Activated effector memory CD4-positive, alpha-beta T cell treated with Interleukin-2 at 50 U/mL for 16 hours (primary cell): ENCODE results near the gene CAMTA1.

ENCODE experiments used
- DNase-seq: peaks from one replicate; pipeline ENCODE4 v3.0.0-alpha.2; 2020

Gene CAMTA1

GRCh38 chr1:7097938-7098592 lies 312.8 kb downstream of the CAMTA1 start:
- DNase-seq = no peak

- no peak for DNase-seq
Observed at GRCh38 chr1:7098641-7099040, 313.4 kb downstream of the CAMTA1 start.

GRCh38 chr1:7100479-7100878 lies 315.2 kb downstream of the CAMTA1 start:
- DNase-seq = no peak

GRCh38 chr1:7101187-7101586 lies 315.9 kb downstream of the CAMTA1 start:
- DNase-seq = no peak

GRCh38 chr1:7103361-7103782 lies 318.1 kb downstream of the CAMTA1 start:
- DNase-seq = no peak

- DNase-seq = no peak
Observed at GRCh38 chr1:7103874-7104273, 318.6 kb downstream of the CAMTA1 start.

- no peak for DNase-seq
Observed at GRCh38 chr1:7104339-7104738, 319.1 kb downstream of the CAMTA1 start.

GRCh38 chr1:7105269-7105668 lies 320.0 kb downstream of the CAMTA1 start:
- no peak for DNase-seq

- DNase-seq = no peak
Observed at GRCh38 chr1:7106442-7107108, 321.3 kb downstream of the CAMTA1 start.

GRCh38 chr1:7107109-7107830 lies 322.0 kb downstream of the CAMTA1 start:
- DNase-seq = no peak

GRCh38 chr1:7108251-7108650 lies 323.0 kb downstream of the CAMTA1 start:
- no peak for DNase-seq

- no peak for DNase-seq
Observed at GRCh38 chr1:7109901-7110300, 324.6 kb downstream of the CAMTA1 start.

GRCh38 chr1:7110321-7110720 lies 325.1 kb downstream of the CAMTA1 start:
- no peak for DNase-seq

GRCh38 chr1:7111853-7112252 lies 326.6 kb downstream of the CAMTA1 start:
- no peak for DNase-seq

- DNase-seq = no peak
Observed at GRCh38 chr1:7113136-7113535, 327.9 kb downstream of the CAMTA1 start.

GRCh38 chr1:7113822-7114221 lies 328.6 kb downstream of the CAMTA1 start:
- no peak for DNase-seq

GRCh38 chr1:7116001-7116400 lies 330.7 kb downstream of the CAMTA1 start:
- DNase-seq = no peak

- DNase-seq = no peak
Observed at GRCh38 chr1:7117399-7118281, 332.4 kb downstream of the CAMTA1 start.

GRCh38 chr1:7119156-7119555 lies 333.9 kb downstream of the CAMTA1 start:
- DNase-seq = no peak

GRCh38 chr1:7120863-7121621 lies 335.8 kb downstream of the CAMTA1 start:
- DNase-seq = no peak

- no peak for DNase-seq
Observed at GRCh38 chr1:7121622-7121988, 336.4 kb downstream of the CAMTA1 start.

GRCh38 chr1:7127322-7128075 lies 342.2 kb downstream of the CAMTA1 start:
- no peak for DNase-seq
